ENCODE measurements around the gene NDUFAB1. TPM values are rescaled to one million over a fixed set of nuclear protein-coding genes. Genes with fewer than 3 reads are reported as not detected.
"Not testable (repeated sequence)": the region's sequence is repeated elsewhere in the genome, so short reads cannot be mapped to it uniquely, and the experiment has no call there.

Gene NDUFAB1
- polyA plus RNA-seq (ENCODE audit: insufficient read length), result 80.9 TPM

DNA sequence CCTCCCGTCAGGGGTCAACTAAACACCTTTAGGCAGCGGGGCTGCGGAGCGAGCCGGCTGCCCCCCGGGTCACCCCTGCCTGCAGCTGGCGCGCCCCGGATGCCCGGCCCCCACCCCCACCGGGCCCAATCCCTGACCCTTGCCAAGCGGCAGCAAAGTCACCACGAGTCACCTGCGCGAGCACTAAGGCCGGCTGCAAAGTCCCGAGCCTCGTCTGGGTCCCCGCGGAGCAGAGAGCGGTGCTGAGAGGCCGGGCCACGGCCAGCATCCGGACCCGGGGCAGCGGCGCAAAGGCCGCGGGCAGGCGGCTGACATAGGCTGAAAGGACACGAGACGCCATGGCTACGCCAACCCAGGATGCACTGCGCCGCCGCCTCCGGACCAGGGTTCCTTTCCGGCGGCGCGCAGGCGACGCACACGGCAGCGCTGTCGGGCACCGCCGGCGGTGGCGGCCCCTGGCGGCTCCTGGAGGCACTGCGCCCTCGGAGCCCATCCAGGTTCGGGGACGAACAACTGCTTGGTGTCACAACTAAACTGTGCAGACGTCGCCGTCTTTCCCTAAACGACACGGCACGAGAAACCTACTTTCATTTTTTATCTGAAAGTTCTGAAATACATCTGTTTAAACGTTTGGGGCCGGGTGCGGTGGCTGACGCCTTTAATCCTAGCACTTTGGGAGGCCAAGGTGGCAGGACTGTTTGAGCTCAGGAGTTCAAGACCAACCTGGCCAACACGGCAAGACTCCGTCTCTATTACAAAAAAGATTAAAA, at the start of gene NDUFAB1:
NDUFAB1 (minus strand) TSS at position 366 of the 770 bp plus-strand sequence; CDS start at position 340, 26 bp downstream.
- peak; percentile 92 for DNase-seq

DNA sequence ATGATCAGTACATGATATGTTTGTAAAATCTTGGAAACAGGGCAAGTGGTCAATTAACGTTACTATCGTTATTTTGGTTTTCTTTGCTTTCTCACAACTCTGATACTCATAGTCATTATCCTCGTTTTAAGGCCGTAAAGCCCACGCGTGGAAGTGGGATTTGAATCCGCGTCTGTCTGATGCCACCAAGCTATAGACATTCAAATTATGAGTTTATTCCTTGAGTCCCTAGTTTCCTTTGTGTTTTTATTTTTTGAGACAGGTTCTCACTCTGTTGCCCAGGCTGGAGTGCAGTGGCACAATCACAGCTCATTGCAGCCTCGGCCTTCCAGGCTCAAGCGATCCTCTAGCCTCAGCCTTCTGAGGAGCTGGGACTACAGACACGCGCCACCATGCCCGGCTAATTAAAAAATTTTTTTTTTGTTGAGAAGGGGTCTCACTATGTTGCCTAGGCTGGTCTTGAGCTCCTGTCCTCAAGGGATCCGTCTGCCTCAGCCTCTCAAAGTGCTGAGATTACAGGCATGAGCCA, 46.2 kb upstream of the NDUFAB1 start:
- no peak for DNase-seq

- peak; percentile 95 for DNase-seq
These were observed 45.0 kb upstream of the NDUFAB1 start, which contains the start of the genes DCTN5 and PALB2 for GRCh38 chr16:23640931-23641765. Gene DCTN5, plus strand, starts transcription at chr16:23641466. Its CDS starts 77 bp downstream, at chr16:23641543. Gene PALB2, minus strand, starts transcription at chr16:23641310. Its CDS starts 153 bp downstream, at chr16:23641157.

DNA sequence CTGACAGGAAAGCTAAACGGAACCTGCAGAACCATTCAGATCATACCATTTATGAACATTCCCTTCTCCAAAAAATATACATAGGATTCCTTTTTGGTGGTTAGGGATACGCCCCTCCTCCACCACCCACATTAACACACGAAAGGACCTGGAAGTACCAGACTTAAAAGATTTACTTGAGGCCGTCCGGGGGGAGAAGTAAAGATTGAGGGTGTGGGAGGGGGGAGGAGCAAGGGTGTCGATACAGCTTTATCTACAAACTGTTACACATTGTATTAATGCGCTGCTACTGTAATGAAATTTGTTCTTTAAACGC, 44.5 kb upstream of the NDUFAB1 start:
- DNase-seq, result no peak

GRCh38 chr16:23635958-23636357, 39.8 kb upstream of the NDUFAB1 start:
- DNase-seq, result no peak

DNA sequence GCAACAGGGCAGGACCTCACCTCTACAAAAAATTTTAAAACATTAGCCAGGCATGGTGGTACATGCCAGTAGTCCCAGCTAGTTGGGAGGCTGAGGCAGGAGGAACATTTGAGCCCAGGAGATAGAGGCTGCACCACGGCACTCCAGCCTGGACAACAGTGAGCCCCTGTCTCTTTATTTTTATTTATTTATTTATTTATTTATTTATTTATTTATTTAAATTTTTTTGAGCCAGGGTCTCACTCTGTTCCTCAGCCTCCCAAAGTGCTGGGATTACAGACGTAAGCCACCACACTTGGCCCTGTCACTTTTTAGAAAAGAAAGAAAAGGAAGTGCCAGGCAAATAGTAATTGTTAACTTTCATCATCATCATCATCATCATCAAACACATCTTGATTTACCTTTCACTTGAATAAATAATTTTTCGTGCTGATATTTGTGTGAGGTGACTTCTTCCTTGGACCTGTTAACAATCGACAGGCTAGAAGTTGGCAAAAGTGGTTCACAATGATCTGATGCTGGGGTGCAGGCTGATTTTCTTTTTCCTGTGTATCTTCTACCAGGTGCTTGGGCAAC, 38.4 kb upstream of the NDUFAB1 start:
- DNase-seq, result no peak

DNA sequence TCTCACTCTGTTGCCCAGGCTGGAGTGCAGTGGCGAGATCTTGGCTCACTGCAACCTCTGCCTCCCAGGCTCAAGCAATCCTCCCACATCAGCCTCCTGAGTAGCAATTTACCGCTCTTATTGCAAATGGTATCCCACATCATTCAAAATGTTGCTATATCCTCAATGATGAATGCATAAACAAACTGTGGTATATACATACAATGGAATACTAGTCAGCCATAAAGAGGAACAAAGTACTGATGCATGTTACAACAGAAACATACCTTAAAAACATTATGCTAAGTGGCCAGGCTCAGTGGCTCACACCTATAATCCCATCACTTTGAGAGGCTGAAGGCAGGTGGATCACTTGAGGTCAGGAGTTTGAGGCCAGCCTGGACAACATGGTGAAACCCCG, 35.8 kb upstream of the NDUFAB1 start:
- DNase-seq, result not testable (repeated sequence)

- no peak for DNase-seq
These were observed 33.4 kb upstream of the NDUFAB1 start for GRCh38 chr16:23629516-23629915.

GRCh38 chr16:23624092-23624491, 28.0 kb upstream of the NDUFAB1 start:
- no peak for DNase-seq

DNA sequence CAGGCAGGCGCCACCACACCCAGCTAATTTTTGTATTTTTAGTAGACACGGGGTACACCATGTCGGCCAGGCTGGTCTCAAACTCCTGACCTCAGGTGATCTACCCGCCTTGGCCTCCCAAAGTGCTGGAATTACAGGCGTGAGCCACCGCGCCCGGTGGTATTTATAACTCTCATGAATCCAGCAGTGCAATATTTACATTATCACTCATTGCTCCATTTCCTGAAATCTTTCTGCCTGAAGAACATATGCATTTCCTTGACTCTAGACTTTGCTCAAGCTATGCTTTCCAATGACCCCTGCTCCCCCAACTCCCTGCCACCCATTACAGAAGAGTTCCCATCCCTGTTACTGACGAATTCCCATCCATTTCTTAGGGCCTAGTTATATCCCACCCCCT, 19.7 kb upstream of the NDUFAB1 start:
- DNase-seq, result no peak

DNA sequence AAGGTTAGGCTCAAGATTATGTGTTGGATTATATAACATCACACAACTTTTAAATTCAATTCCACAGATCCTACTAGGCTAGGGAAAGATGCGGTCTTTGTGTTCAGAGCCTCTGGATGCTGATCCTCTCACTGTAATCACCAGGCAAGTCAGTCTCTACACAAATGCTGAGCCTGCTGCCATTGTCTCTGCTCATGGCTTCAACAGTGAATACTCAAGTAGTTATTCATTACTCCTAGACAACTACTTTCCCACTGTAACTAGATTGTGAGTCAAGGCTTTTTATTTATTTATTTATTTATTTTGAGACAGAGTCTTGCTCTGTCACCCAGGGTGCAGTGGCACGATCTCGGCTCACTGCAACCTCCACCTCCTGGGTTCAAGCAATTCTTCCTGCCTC, 15.8 kb upstream of the NDUFAB1 start:
- no peak for DNase-seq

GRCh38 chr16:23610905-23611304, 14.8 kb upstream of the NDUFAB1 start:
- DNase-seq, result not testable (repeated sequence)

GRCh38 chr16:23609929-23610328, 13.8 kb upstream of the NDUFAB1 start:
- DNase-seq, result no peak

GRCh38 chr16:23608194-23608593, 12.1 kb upstream of the NDUFAB1 start:
- DNase-seq, result no peak

- no peak for DNase-seq
These were observed 11.6 kb upstream of the NDUFAB1 start for GRCh38 chr16:23607726-23608125.

DNA sequence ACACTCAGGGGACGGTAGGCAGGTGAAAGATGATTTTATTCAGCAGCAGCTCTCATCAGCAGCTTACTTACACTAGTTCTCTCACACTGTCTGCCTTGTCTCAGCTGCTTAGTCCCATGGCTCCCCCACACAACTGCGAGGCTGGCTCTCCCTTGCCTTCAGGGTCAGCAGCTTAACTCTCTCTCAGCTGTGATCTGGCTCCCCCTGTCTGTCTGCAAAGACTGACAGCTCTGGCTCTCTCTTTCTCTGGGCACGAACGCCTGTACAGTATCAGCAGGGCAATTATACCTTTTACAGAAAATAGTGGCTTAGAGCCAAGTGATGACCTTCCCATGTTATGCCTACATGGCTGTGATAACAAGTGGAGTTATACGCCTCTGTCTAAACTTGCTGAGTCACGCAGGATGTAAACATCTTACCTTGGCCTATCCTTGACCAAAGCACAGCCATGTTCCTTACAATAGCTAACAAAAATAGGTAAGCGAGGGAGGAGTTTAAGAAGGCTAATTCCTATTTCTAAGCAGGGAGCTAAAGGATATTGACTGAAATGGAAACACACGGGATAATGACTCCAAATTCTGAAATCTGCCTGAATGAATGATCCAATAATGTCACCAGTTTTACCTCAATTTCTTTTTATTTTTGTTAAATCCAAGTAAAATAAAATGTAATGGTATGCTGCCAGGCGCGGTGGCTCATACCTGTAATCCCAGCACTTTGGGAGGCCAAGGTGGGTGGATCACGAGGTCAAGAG, 1.1 kb upstream of the NDUFAB1 start:
- DNase-seq, result no peak

DNA sequence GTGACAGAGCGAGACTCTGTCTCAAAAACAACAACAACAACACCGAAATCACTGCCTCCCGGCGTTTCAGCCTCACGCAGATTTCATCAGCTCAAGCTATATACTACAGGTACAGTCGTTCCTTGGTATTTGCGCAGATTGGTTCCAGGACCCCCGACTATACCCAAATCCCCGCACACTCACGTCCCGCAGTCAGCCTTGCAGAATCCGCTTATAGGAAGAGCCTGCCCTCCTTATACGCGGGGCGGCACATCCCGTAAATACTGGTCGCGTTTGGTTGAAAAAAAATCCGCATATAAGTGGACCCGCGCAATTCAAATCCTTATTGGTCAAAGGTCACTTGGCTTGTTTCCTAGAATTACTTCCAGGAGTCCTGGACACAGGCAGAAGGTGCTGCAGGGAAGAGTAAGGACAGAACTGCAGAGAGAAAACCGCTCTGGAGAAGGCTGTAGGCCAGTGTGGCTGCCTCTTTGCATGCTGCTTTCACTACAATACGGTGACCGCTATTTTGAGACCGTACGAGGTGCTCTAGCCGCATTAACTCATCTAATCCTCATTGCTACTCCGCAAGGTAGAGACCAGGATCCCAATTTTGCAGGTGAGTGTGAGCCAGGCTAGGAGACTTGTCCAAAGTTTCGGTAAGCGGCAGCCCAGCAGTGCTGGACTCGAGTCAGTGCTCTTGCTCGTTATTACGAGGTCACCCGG, 718 bp downstream of the NDUFAB1 start:
- DNase-seq, result no peak

- no peak for DNase-seq
These were observed 1.9 kb downstream of the NDUFAB1 start for GRCh38 chr16:23594186-23594585.

- no peak for DNase-seq
These were observed 5.9 kb downstream of the NDUFAB1 start for GRCh38 chr16:23590181-23590580.

DNA sequence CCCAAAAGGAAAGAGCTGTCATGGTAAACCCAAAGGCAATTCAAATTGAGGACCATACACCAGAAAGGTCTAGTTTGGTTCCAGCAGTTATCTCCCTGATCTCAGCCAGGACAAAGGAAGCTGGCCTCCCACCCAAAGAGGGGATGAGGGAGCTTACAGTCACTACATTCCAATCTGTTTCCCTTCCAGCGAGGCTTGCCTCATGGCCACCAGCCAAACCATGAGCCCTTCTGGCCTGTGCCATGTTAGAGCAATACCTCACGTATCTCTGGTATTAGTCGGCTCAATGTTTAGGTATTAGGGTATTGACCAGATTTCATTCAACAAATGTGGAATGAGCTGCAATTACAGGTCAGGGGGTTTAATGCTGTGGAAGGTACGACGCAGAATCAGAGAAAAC, 8.4 kb downstream of the NDUFAB1 start:
- DNase-seq, result no peak
